Measurements from ENCODE around the gene ZBED5. TPM values are rescaled to one million over a fixed set of nuclear protein-coding genes. Genes with fewer than 3 reads are reported as not detected.
"Not testable (repeated sequence)": the region's sequence is repeated elsewhere in the genome, so short reads cannot be mapped to it uniquely, and the experiment has no call there.

ZBED5 gene
- total RNA-seq, result 38.8 TPM
- long read RNA-seq, transcript ZBED5-201 (3 exons, 2,512 nt), result major isoform, 12 of 18 reads
- long read RNA-seq, partial matches to known transcripts, result 0 of 18 reads
- long read RNA-seq, other reads (novel, unspliced or antisense), result 1 of 18 reads

GRCh38 chr11:10857709-10858438 lies at the start of gene ZBED5:
Gene ZBED5, minus strand, starts transcription at chr11:10858053. Its CDS starts 3,108 bp downstream, at chr11:10854945.
- peak; percentile 99 for DNase-seq (ENCODE audit: low spot score)
- intact Hi-C loops (cut with DNase I), result loop anchor here (1.0 to 5.0 kb wide), 3 partner anchors 39 to 73 kb away; partner anchors contain the start of gene EIF4G2

GRCh38 chr11:10906521-10906920 lies 48.7 kb upstream of the ZBED5 start:
- no peak for DNase-seq (ENCODE audit: low spot score)
- intact Hi-C loops (cut with DNase I), result no loop called here

- intact Hi-C loops (cut with DNase I), result no loop called here
- no peak for DNase-seq (ENCODE audit: low spot score)
Observed at GRCh38 chr11:10902301-10903063, 44.6 kb upstream of the ZBED5 start.

GRCh38 chr11:10900681-10901415 lies 43.0 kb upstream of the ZBED5 start:
- no peak for DNase-seq (ENCODE audit: low spot score)
- intact Hi-C loops (cut with DNase I), result loop anchor here (2.0 kb wide), 1 partner anchor 92 kb away; the partner anchor contains the start of gene EIF4G2

GRCh38 chr11:10899121-10899830 lies 41.4 kb upstream of the ZBED5 start:
- DNase-seq (ENCODE audit: low spot score), result no peak
- intact Hi-C loops (cut with DNase I), result loop anchor here (5.0 kb wide), 1 partner anchor 42 kb away; the partner anchor contains the start of gene ZBED5

- no peak for DNase-seq (ENCODE audit: low spot score)
- intact Hi-C loops (cut with DNase I), result loop anchor here (5.0 kb wide), 1 partner anchor 41 kb away; the partner anchor contains the start of gene ZBED5
Observed at GRCh38 chr11:10898763-10899025, 40.8 kb upstream of the ZBED5 start.

GRCh38 chr11:10898003-10898762 lies 40.3 kb upstream of the ZBED5 start:
- intact Hi-C loops (cut with DNase I), result loop anchor here (5.0 kb wide), 1 partner anchor 41 kb away; the partner anchor contains the start of gene ZBED5
- DNase-seq (ENCODE audit: low spot score), result no peak

- intact Hi-C loops (cut with DNase I), result loop anchor here (5.0 kb wide), 1 partner anchor 40 kb away; the partner anchor contains the start of gene ZBED5
- DNase-seq (ENCODE audit: low spot score), result no peak
Observed at GRCh38 chr11:10897150-10897549, 39.3 kb upstream of the ZBED5 start.

GRCh38 chr11:10896493-10896892 lies 38.6 kb upstream of the ZBED5 start:
- DNase-seq (ENCODE audit: low spot score), result no peak
- intact Hi-C loops (cut with DNase I), result loop anchor here (5.0 kb wide), 1 partner anchor 39 kb away; the partner anchor contains the start of gene ZBED5

- no peak for DNase-seq (ENCODE audit: low spot score)
Observed at GRCh38 chr11:10895285-10895684, 37.4 kb upstream of the ZBED5 start.

GRCh38 chr11:10894666-10895065 lies 36.8 kb upstream of the ZBED5 start:
- intact Hi-C loops (cut with DNase I), result loop anchor here (5.0 kb wide), 1 partner anchor 37 kb away; the partner anchor contains the start of gene ZBED5
- DNase-seq (ENCODE audit: low spot score), result no peak

More at GRCh38 chr11:10895285-10895684, 37.4 kb upstream of the ZBED5 start:
- intact Hi-C loops (cut with DNase I), result loop anchor here (5.0 kb wide), 1 partner anchor 38 kb away; the partner anchor contains the start of gene ZBED5

GRCh38 chr11:10893714-10894151 lies 35.9 kb upstream of the ZBED5 start:
- no peak for DNase-seq (ENCODE audit: low spot score)
- intact Hi-C loops (cut with DNase I), result no loop called here

- intact Hi-C loops (cut with DNase I), result no loop called here
- no peak for DNase-seq (ENCODE audit: low spot score)
Observed at GRCh38 chr11:10892250-10892649, 34.4 kb upstream of the ZBED5 start.

- intact Hi-C loops (cut with DNase I), result no loop called here
- no peak for DNase-seq (ENCODE audit: low spot score)
Observed at GRCh38 chr11:10891151-10891720, 33.4 kb upstream of the ZBED5 start.

- intact Hi-C loops (cut with DNase I); DNase-seq (ENCODE audit: low spot score): not testable (repeated sequence)
Observed at GRCh38 chr11:10890083-10890482, 32.2 kb upstream of the ZBED5 start.

- DNase-seq (ENCODE audit: low spot score), result no peak
- intact Hi-C loops (cut with DNase I), result no loop called here
Observed at GRCh38 chr11:10887307-10887706, 29.5 kb upstream of the ZBED5 start.

GRCh38 chr11:10886652-10887250 lies 28.9 kb upstream of the ZBED5 start:
- intact Hi-C loops (cut with DNase I), result no loop called here

More at GRCh38 chr11:10886652-10887250, 28.9 kb upstream of the ZBED5 start:
- DNase-seq (ENCODE audit: low spot score), result no peak
